Activated CD8-positive, alpha-beta memory T cell treated with anti-CD3 and anti-CD28 coated beads, Interleukin-2, amount 10 ng/mL, durations not matched to agents 7 days and 5 days (primary cell): ENCODE results near the gene CCDC85B. TPM values are rescaled to one million over a fixed set of nuclear protein-coding genes. Genes with fewer than 3 reads are reported as not detected.

Source experiments
- ATAC-seq: fragments of 150-1000 bp; cut with Tn5 transposase; one replicate; pipeline ENCODE4 v1.10.0; 2021; ENCODE audit warnings: moderate library complexity
- CTCF ChIA-PET: fragments of 350-600 bp; sonication (Branson Sonifier 250); formaldehyde crosslinking; loops from one replicate; lab custom pipeline; 2021; ENCODE audit warnings: antibody characterized with exemption; lab: Charles Lee
- DNase-seq: peaks from one replicate; pipeline ENCODE4 v3.0.0-alpha.2; 2020
- H3K27ac Mint-ChIP-seq: one replicate; pipeline ENCODE4 v1.8.0; 2021; ENCODE audit warnings: mild to moderate bottlenecking, mixed read lengths
- H3K27me3 Mint-ChIP-seq: one replicate; pipeline ENCODE4 v1.8.0; 2021; ENCODE audit warnings: mixed read lengths
- H3K36me3 Mint-ChIP-seq: one replicate; pipeline ENCODE4 v1.8.0; 2021; ENCODE audit warnings: mild to moderate bottlenecking, mixed read lengths
- H3K4me1 Mint-ChIP-seq: one replicate; pipeline ENCODE4 v1.8.0; 2021; ENCODE audit warnings: mixed read lengths
- H3K4me3 Mint-ChIP-seq: one replicate; pipeline ENCODE4 v1.8.0; 2021; ENCODE audit warnings: mild to moderate bottlenecking, moderate library complexity, mixed read lengths
- H3K9me3 Mint-ChIP-seq: one replicate; pipeline ENCODE4 v1.8.0; 2022; ENCODE audit warnings: low read depth, mixed read lengths
- total RNA-seq, 2 experiments: library from RNA; stranded (reverse); gene quantifications; one replicate each; pipeline ENCODE4 v1.2.3, GENCODE V29; 2021

The CCDC85B gene
- total RNA-seq, 2 experiments from 2014 or later: 82.3 to 94.1 TPM

GRCh38 chr11:65898656-65899355 is 8.3 kb downstream of the CCDC85B start:
- DNase-seq (no peak), ATAC-seq (no peak)
- Mint-ChIP-seq H3K9me3 (no peaks in the 10 kb centered on the region), H3K27me3 (peaks cover under 1% of the 10 kb centered on the region), H3K4me1 (peaks cover 67% of the 10 kb centered on the region), H3K36me3 (peaks cover 4% of the 10 kb centered on the region), H3K27ac (peak overlapping the region; percentile 81), H3K4me3 (peak overlapping the region; percentile 73)
- CTCF ChIA-PET: interaction anchor here (0.7 to 26.4 kb wide), 8 partner anchors 11 to 187 kb away, joined by 3 to 710 read pairs (median 4); partner anchors contain the start of genes CCDC85B, CFL1, CTSW and EFEMP2

- peaks cover 60% of the 10 kb centered on the region for H3K4me1 Mint-ChIP-seq
- CTCF ChIA-PET: interaction anchor here (1.4 to 26.4 kb wide), 6 partner anchors 10 to 188 kb away, joined by 3 to 710 read pairs (median 7); partner anchors contain the start of genes CCDC85B, CFL1, CTSW and EFEMP2
- ATAC-seq (peak; percentile 47), DNase-seq (peak; percentile 83)
- peaks cover 3% of the 10 kb centered on the region for H3K27me3 Mint-ChIP-seq
- H3K9me3 Mint-ChIP-seq: no peaks in the 10 kb centered on the region
- H3K4me3 Mint-ChIP-seq: peak overlapping the region; percentile 72
- H3K36me3 Mint-ChIP-seq: peaks cover 4% of the 10 kb centered on the region
- H3K27ac Mint-ChIP-seq: peak overlapping the region; percentile 70
These were observed 9.1 kb downstream of the CCDC85B start for GRCh38 chr11:65899356-65900124.

GRCh38 chr11:65900125-65900898 is 9.8 kb downstream of the CCDC85B start, which contains the start of gene FOSL1:
Gene FOSL1 (minus strand): TSS chr11:65900388. CDS start chr11:65900339, 49 bp downstream.
- DNase-seq: peak; percentile 93
- H3K4me1 Mint-ChIP-seq: peaks cover 56% of the 10 kb centered on the region
- peak within 1 kb of the TSS; percentile 70 for H3K27ac Mint-ChIP-seq
- peak; percentile 84 for ATAC-seq
- no peaks in the 10 kb centered on the region for H3K9me3 Mint-ChIP-seq
- peaks cover 3% of the 10 kb centered on the region for H3K27me3 Mint-ChIP-seq
- peak within 1 kb of the TSS; percentile 72 for H3K4me3 Mint-ChIP-seq
- peaks cover 2% of the 10 kb centered on the region for H3K36me3 Mint-ChIP-seq
- CTCF ChIA-PET: interaction anchor here (1.4 to 26.4 kb wide), 6 partner anchors 9 to 122 kb away, joined by 3 to 710 read pairs (median 8); partner anchors contain the start of genes AP5B1, CCDC85B, CFL1 and CTSW

GRCh38 chr11:65900899-65901180 is 10.4 kb downstream of the CCDC85B start:
- H3K4me3 Mint-ChIP-seq: peak overlapping the region; percentile 55
- no peak for DNase-seq
- peaks cover 2% of the 10 kb centered on the region for H3K36me3 Mint-ChIP-seq
- no peak for ATAC-seq
- H3K27me3 Mint-ChIP-seq: peaks cover 3% of the 10 kb centered on the region
- peak overlapping the region; percentile 64 for H3K27ac Mint-ChIP-seq
- H3K4me1 Mint-ChIP-seq: peaks cover 51% of the 10 kb centered on the region
- CTCF ChIA-PET: interaction anchor here (1.4 to 26.4 kb wide), 6 partner anchors 8 to 121 kb away, joined by 3 to 710 read pairs (median 8); partner anchors contain the start of genes AP5B1, CCDC85B, CFL1 and CTSW
- no peaks in the 10 kb centered on the region for H3K9me3 Mint-ChIP-seq

GRCh38 chr11:65903068-65903481 is 12.6 kb downstream of the CCDC85B start:
- CTCF ChIA-PET: interaction anchor here (0.9 to 26.4 kb wide), 5 partner anchors 9 to 123 kb away, joined by 3 to 710 read pairs (median 4); partner anchors contain the start of genes CCDC85B, CFL1, CTSW and EFEMP2

GRCh38 chr11:65903715-65904114 is 13.2 kb downstream of the CCDC85B start:
- ATAC-seq (no peak), DNase-seq (no peak)
- Mint-ChIP-seq H3K4me1 (peaks cover 31% of the 10 kb centered on the region), H3K27me3 (peaks cover 7% of the 10 kb centered on the region), H3K27ac (no peak overlapping the region), H3K4me3 (no peak overlapping the region), H3K9me3 (no peaks in the 10 kb centered on the region), H3K36me3 (no peaks in the 10 kb centered on the region)
- CTCF ChIA-PET: interaction anchor here (0.9 to 26.4 kb wide), 4 partner anchors 9 to 124 kb away, joined by 3 to 710 read pairs (median 100); partner anchors contain the start of genes CCDC85B, CFL1, CTSW and EFEMP2

More at GRCh38 chr11:65903068-65903481, 12.6 kb downstream of the CCDC85B start:
- H3K27ac Mint-ChIP-seq: no peak overlapping the region
- H3K4me1 Mint-ChIP-seq: peaks cover 32% of the 10 kb centered on the region
- H3K9me3 Mint-ChIP-seq: no peaks in the 10 kb centered on the region
- no peak overlapping the region for H3K4me3 Mint-ChIP-seq
- peaks cover 7% of the 10 kb centered on the region for H3K27me3 Mint-ChIP-seq
- DNase-seq: no peak
- no peaks in the 10 kb centered on the region for H3K36me3 Mint-ChIP-seq
- no peak for ATAC-seq

- no peak for DNase-seq
- H3K27ac Mint-ChIP-seq: no peak overlapping the region
- H3K4me1 Mint-ChIP-seq: peaks cover 30% of the 10 kb centered on the region
- H3K27me3 Mint-ChIP-seq: peaks cover 7% of the 10 kb centered on the region
- H3K9me3 Mint-ChIP-seq: no peaks in the 10 kb centered on the region
- CTCF ChIA-PET: interaction anchor here (1.8 to 6.7 kb wide), 4 partner anchors 14 to 30 kb away, joined by 5 to 34 read pairs (median 18); partner anchors contain the start of genes CCDC85B and FIBP
- H3K36me3 Mint-ChIP-seq: no peaks in the 10 kb centered on the region
- no peak overlapping the region for H3K4me3 Mint-ChIP-seq
- no peak for ATAC-seq
These were observed 16.1 kb downstream of the CCDC85B start for GRCh38 chr11:65906602-65907001.

- no peaks in the 10 kb centered on the region for H3K9me3 Mint-ChIP-seq
- no peak for DNase-seq
These were observed 17.4 kb downstream of the CCDC85B start for GRCh38 chr11:65907878-65908277.

GRCh38 chr11:65911682-65912568 is 21.5 kb downstream of the CCDC85B start:
- Mint-ChIP-seq H3K27me3 (peaks cover 2% of the 10 kb centered on the region), H3K4me1 (peaks cover 26% of the 10 kb centered on the region), H3K9me3 (no peaks in the 10 kb centered on the region), H3K36me3 (peaks cover 5% of the 10 kb centered on the region), H3K4me3 (no peak overlapping the region), H3K27ac (no peak overlapping the region)
- DNase-seq: no peak
- CTCF ChIA-PET: interaction anchor here (1.2 to 2.3 kb wide), 6 partner anchors 16 to 52 kb away, joined by 4 to 14 read pairs (median 4); partner anchors contain the start of genes CCDC85B and FIBP
- ATAC-seq: no peak

More at GRCh38 chr11:65907878-65908277, 17.4 kb downstream of the CCDC85B start:
- no peaks in the 10 kb centered on the region for H3K36me3 Mint-ChIP-seq
- peaks cover 19% of the 10 kb centered on the region for H3K4me1 Mint-ChIP-seq
- no peak overlapping the region for H3K27ac Mint-ChIP-seq
- ATAC-seq: no peak
- no peak overlapping the region for H3K4me3 Mint-ChIP-seq
- CTCF ChIA-PET: interaction anchor here (2.7 to 6.7 kb wide), 4 partner anchors 9 to 23 kb away, joined by 8 to 34 read pairs (median 18); partner anchors contain the start of genes CCDC85B and FIBP
- H3K27me3 Mint-ChIP-seq: peaks cover 7% of the 10 kb centered on the region

GRCh38 chr11:65912845-65913244 is 22.4 kb downstream of the CCDC85B start:
- no peak for DNase-seq
- H3K27ac Mint-ChIP-seq: no peak overlapping the region
- CTCF ChIA-PET: interaction anchor here (1.2 to 2.1 kb wide), 3 partner anchors 15 to 28 kb away, joined by 4 to 14 read pairs (median 6); partner anchors contain the start of gene CCDC85B
- no peak overlapping the region for H3K4me3 Mint-ChIP-seq
- ATAC-seq: no peak
- no peaks in the 10 kb centered on the region for H3K9me3 Mint-ChIP-seq
- H3K27me3 Mint-ChIP-seq: no peaks in the 10 kb centered on the region
- H3K4me1 Mint-ChIP-seq: peaks cover 31% of the 10 kb centered on the region
- H3K36me3 Mint-ChIP-seq: peaks cover 9% of the 10 kb centered on the region

GRCh38 chr11:65915101-65915820 is 24.8 kb downstream of the CCDC85B start:
- no peak for DNase-seq
- H3K4me1 Mint-ChIP-seq: peaks cover 26% of the 10 kb centered on the region
- peaks cover 11% of the 10 kb centered on the region for H3K36me3 Mint-ChIP-seq
- CTCF ChIA-PET: interaction anchor here (0.9 kb wide), 1 partner anchor 25 kb away, joined by 3 read pairs; the partner anchor contains the start of gene CCDC85B
- H3K27ac Mint-ChIP-seq: no peak overlapping the region
- no peak for ATAC-seq
- H3K4me3 Mint-ChIP-seq: no peak overlapping the region
- no peaks in the 10 kb centered on the region for H3K9me3 Mint-ChIP-seq
- no peaks in the 10 kb centered on the region for H3K27me3 Mint-ChIP-seq
